ACC112 (cell line): ENCODE measurements around the gene OR3A2.
"Not testable (repeated sequence)": the region's sequence is repeated elsewhere in the genome, so short reads cannot be mapped to it uniquely, and the experiment has no call there.

ENCODE experiments used
- H2AFZ ChIP-seq: fragments of 200-600 bp; sonication (generic); one replicate; pipeline ENCODE4 v1.6.0; 2017; ENCODE audit warnings: antibody characterized with exemption, low read length; ENCODE audit not compliant: unreplicated experiment
- H3K27ac ChIP-seq: fragments of 200-600 bp; sonication (generic); 2 replicates; pipeline ENCODE4 v1.5.1; 2014; ENCODE audit warnings: low read depth, mild to moderate bottlenecking, antibody characterized with exemption, low read length, moderate library complexity
- H3K27me3 ChIP-seq: fragments of 200-600 bp; sonication (generic); 2 replicates; pipeline ENCODE4 v1.6.1; 2014; ENCODE audit warnings: mild to moderate bottlenecking, antibody characterized with exemption, low read length, moderate library complexity, mixed read lengths; ENCODE audit not compliant: insufficient read depth
- H3K36me3 ChIP-seq: fragments of 200-600 bp; sonication (generic); 2 replicates; pipeline ENCODE4 v1.6.1; 2016; ENCODE audit warnings: mild to moderate bottlenecking, antibody characterized with exemption, low read length, moderate library complexity, mixed read lengths; ENCODE audit not compliant: insufficient read depth
- H3K4me1 ChIP-seq: fragments of 200-600 bp; sonication (generic); one replicate; pipeline ENCODE4 v1.6.1; 2016; ENCODE audit warnings: low read length, mixed read lengths; ENCODE audit not compliant: insufficient read depth, unreplicated experiment, control insufficient read depth
- H3K4me3 ChIP-seq: fragments of 200-600 bp; sonication (generic); 2 replicates; pipeline ENCODE4 v1.5.1; 2014; ENCODE audit warnings: mild to moderate bottlenecking, low read depth, low read length
- H3K79me2 ChIP-seq: fragments of 200-600 bp; sonication (generic); one replicate; pipeline ENCODE4 v1.6.0; 2016; ENCODE audit warnings: low read length; ENCODE audit not compliant: control insufficient read depth, unreplicated experiment, insufficient read depth

Gene OR3A2

DNA sequence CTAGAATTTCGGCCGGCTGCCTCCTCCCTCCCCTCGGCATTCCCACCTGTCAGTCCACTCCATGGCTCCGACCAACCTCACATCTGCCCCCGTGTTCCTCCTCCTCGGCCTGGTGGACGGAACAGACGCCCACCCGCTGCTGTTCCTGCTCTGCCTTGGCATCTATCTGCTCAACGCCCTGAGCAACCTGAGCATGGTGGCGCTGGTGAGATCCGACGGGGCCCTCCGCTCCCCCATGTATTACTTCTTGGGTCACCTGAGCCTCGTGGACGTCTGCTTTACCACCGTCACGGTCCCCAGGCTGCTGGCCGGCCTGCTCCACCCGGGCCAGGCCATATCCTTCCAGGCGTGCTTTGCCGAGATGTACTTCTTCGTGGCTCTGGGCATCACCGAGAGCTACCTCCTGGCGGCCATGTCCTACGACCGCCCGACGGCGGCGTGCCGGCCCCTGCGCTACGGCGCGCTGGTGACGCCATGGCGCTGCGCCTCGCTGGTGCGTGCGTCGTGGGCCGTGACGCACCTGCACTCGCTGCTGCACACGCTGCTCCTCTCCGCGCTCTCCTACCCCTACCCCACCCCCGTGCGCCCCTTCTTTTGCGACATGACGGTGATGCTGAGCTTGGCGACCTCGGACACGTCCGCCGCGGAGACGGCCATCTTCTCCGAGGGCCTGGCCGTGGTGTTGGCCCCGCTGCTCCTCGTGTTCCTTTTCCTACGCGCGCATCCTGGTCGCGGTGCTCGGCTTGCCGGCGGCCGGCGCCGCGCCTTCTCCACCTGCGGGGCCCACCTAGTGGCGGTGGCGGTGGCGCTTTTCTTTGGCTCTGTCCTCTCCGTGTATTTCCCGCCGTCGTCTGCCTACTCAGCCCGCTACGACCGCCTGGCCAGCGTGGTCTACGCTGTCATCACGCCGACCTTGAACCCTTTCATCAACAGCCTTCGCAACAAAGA is at the start of gene OR3A2:
TSS of gene OR3A2 (minus strand) at position 440 of the 948 bp plus-strand sequence.
- H3K4me3 ChIP-seq: peak within 1 kb of the TSS; percentile 33; the same call in 1 of the 2 replicates
- no peaks in the 10 kb centered on the region for H3K36me3 ChIP-seq
- H3K27ac ChIP-seq: no peak within 1 kb of the TSS
- peaks cover 19% of the 10 kb centered on the region for H3K27me3 ChIP-seq
- H3K4me1 ChIP-seq: no peaks in the 10 kb centered on the region
- H3K79me2 ChIP-seq: no peaks in the 10 kb centered on the region
- H2AFZ ChIP-seq: no peak within 1 kb of the TSS

DNA sequence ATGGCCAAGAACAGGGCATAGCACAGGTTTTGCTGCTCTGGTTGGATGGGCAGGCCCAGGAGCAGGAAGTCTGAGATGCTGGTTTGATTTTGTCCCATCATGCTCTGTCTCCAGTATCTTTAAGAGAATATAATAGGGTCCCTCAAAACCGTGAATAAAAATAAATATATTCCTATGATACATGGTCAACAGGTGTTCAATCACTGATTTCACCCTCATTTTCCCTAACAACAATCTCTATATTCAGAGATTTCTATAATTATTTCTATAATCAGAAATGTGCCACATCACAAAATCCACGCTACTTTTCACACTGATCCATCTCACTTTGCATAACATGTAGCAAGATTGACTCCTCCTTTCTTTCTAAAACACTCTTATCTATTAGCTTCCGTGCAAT is 47.6 kb upstream of the OR3A2 start, which contains the start of gene OR1E2:
TSS of gene OR1E2 (minus strand) at position 101 of the 400 bp plus-strand sequence. CDS start at position 101, 0 bp downstream.
- Histone ChIP-seq H3K79me2 (no peaks in the 10 kb centered on the region), H3K4me1 (no peaks in the 10 kb centered on the region), H3K27me3 (peaks cover 31% of the 10 kb centered on the region), H3K4me3 (no peak within 1 kb of the TSS), H2AFZ (no peak within 1 kb of the TSS), H3K27ac (no peak within 1 kb of the TSS), H3K36me3 (no peaks in the 10 kb centered on the region)

DNA sequence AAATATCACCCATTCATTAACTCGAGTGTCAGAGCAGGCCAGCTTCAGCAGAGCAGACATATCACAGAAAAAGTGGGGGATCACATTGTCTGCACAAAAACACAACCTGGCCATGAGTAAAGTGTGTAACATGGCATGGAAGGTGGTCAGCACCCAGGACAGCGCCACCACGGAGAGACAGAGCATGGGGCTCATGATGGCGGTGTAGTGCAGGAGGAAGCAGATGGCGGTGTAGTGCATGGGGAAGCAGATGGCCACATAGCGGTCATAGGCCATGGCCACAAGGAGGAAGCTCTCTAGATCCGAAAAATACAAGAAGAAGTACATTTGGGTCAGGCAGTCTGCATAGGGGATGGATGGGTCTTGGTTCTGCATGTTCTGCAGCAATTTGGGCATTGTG is 47.1 kb upstream of the OR3A2 start:
- H3K4me1 ChIP-seq, H3K27ac ChIP-seq, H3K79me2 ChIP-seq, H2AFZ ChIP-seq, H3K4me3 ChIP-seq, H3K36me3 ChIP-seq: not testable (repeated sequence)
- H3K27me3 ChIP-seq: peaks cover 26% of the 10 kb centered on the region

GRCh38 chr17:3418222-3418621 is 32.1 kb upstream of the OR3A2 start:
- Histone ChIP-seq H3K27ac (no peak overlapping the region), H3K4me1 (no peaks in the 10 kb centered on the region), H3K79me2 (no peaks in the 10 kb centered on the region), H3K36me3 (no peaks in the 10 kb centered on the region), H3K4me3 (no peak overlapping the region), H3K27me3 (peaks cover 14% of the 10 kb centered on the region; the same call in 1 of the 2 replicates), H2AFZ (no peak overlapping the region)

DNA sequence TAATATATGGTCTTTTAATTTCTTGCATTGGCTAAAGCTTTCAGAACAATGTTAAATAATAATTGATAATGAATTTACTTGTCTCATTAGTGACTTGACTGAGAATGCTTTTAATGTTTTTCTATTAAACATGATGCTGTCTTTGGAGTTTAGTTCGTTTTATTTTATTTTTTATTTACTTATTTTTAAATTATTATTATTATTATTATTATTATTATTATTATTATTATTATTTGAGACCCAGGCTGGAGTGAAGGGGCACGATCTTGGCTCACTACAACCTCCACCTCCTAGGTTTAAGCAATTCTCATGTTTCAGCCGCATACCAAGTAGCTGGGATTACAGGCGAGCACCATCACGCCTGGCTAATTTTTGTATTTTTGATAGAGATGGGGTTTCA is 29.5 kb upstream of the OR3A2 start:
- Histone ChIP-seq H3K4me1 (no peaks in the 10 kb centered on the region), H3K4me3 (no peak overlapping the region), H3K79me2 (no peaks in the 10 kb centered on the region), H3K36me3 (no peaks in the 10 kb centered on the region), H3K27me3 (peaks cover 11% of the 10 kb centered on the region; the same call in 1 of the 2 replicates), H2AFZ (no peak overlapping the region), H3K27ac (no peak overlapping the region)

DNA sequence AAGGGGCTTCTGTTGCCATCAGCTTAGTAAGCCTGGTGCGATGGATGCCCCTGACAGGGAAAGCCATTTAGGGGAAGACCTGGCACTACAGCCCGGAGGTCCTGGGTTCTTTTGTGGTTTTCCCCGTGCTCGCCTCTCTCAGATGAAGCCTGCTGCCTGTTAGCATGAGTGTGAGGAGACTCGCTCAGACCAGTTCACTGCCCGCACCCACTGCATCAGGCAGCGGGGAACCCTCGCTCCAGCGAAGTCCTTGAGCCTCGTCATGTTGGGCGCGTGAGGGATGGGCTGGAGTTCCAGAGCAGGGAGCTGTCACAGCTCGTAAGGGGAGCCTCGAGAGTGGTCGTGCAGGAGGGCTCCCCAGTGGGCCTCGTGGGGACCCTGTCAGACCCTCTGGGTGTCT is 26.1 kb upstream of the OR3A2 start:
- H3K27me3 ChIP-seq, H3K27ac ChIP-seq, H3K4me1 ChIP-seq, H3K4me3 ChIP-seq, H3K36me3 ChIP-seq, H3K79me2 ChIP-seq, H2AFZ ChIP-seq: not testable (repeated sequence)

GRCh38 chr17:3411070-3411469 is 25.0 kb upstream of the OR3A2 start, which contains the start of gene OR3A3:
Gene OR3A3, plus strand, starts transcription at chr17:3411370.
- H3K79me2 ChIP-seq: no peaks in the 10 kb centered on the region
- no peaks in the 10 kb centered on the region for H3K27me3 ChIP-seq
- no peak within 1 kb of the TSS for H2AFZ ChIP-seq
- no peaks in the 10 kb centered on the region for H3K4me1 ChIP-seq
- H3K27ac ChIP-seq: no peak within 1 kb of the TSS
- no peaks in the 10 kb centered on the region for H3K36me3 ChIP-seq
- H3K4me3 ChIP-seq: no peak within 1 kb of the TSS

- peaks cover 13% of the 10 kb centered on the region for H3K27me3 ChIP-seq
- H3K27ac ChIP-seq, H2AFZ ChIP-seq, H3K79me2 ChIP-seq, H3K36me3 ChIP-seq, H3K4me3 ChIP-seq, H3K4me1 ChIP-seq: not testable (repeated sequence)
Measured at GRCh38 chr17:3403856-3404255, 17.7 kb upstream of the OR3A2 start.

GRCh38 chr17:3401786-3402185 is 15.7 kb upstream of the OR3A2 start:
- no peak overlapping the region for H3K4me3 ChIP-seq
- no peak overlapping the region for H2AFZ ChIP-seq
- no peak overlapping the region for H3K27ac ChIP-seq
- no peaks in the 10 kb centered on the region for H3K36me3 ChIP-seq
- H3K4me1 ChIP-seq: no peaks in the 10 kb centered on the region
- H3K27me3 ChIP-seq: peaks cover 13% of the 10 kb centered on the region
- no peaks in the 10 kb centered on the region for H3K79me2 ChIP-seq

DNA sequence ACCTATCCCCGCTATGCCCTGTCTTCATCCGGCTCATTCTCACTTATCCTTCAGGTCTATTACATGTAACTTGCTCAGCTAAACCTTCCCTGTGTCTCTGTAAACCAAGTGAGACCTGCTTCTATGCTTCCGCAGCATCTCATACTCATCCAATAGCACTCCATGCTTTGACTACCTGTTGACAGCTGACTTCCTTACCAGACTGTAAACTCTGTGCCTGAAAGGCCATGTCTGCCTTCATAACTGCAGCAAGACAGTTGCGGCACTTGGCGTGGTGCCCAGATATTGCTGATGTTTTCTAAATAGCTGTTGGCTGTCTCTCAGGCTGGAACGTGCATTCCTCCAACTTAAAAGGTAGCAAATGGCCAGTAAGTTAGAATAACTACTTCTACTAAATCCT is 13.9 kb upstream of the OR3A2 start:
- Histone ChIP-seq H3K4me1 (no peaks in the 10 kb centered on the region), H3K27me3 (peaks cover 13% of the 10 kb centered on the region), H2AFZ (no peak overlapping the region), H3K79me2 (no peaks in the 10 kb centered on the region), H3K27ac (no peak overlapping the region), H3K36me3 (no peaks in the 10 kb centered on the region), H3K4me3 (no peak overlapping the region)

- Histone ChIP-seq H3K79me2 (no peaks in the 10 kb centered on the region), H3K36me3 (no peaks in the 10 kb centered on the region), H3K4me3 (no peak within 1 kb of the TSS), H3K4me1 (no peaks in the 10 kb centered on the region), H3K27ac (no peak within 1 kb of the TSS), H3K27me3 (peaks cover 13% of the 10 kb centered on the region), H2AFZ (no peak within 1 kb of the TSS)
Measured at GRCh38 chr17:3398310-3398709, 12.2 kb upstream of the OR3A2 start, which contains the start of gene OR1E1. Gene OR1E1, minus strand, starts transcription at chr17:3398410. Its CDS starts 0 bp downstream, at chr17:3398410.
